ENCODE results near the gene ALG14. TPM values are rescaled to one million over a fixed set of nuclear protein-coding genes. Genes with fewer than 3 reads are reported as not detected.

The ALG14 gene
- total RNA-seq, 2 experiments from 2014 or later = 0.08 to 0.52 TPM

- peak; percentile 49 for ATAC-seq (ENCODE audit: poor library complexity)
- H3K9me3 Mint-ChIP-seq = no peaks in the 10 kb centered on the region
- POLR2A ChIA-PET = interaction anchor here (1.0 to 1.3 kb wide), 2 partner anchors 11 to 149 kb away, joined by 4 to 8 read pairs; partner anchors contain the start of genes ALG14 and RWDD3
Observed at GRCh38 chr1:95084317-95085176, 11.8 kb upstream of the ALG14 start.

GRCh38 chr1:95080879-95081278, 8.1 kb upstream of the ALG14 start:
- DNase-seq = no peak
- peaks cover 0 to 23% of the 10 kb centered on the region in 2 experiments for H3K27me3 ChIP-seq (ENCODE audit: control insufficient read depth in 1 of 2, insufficient read depth in 2 of 2, low read length in 2 of 2)
- no peak for ATAC-seq (ENCODE audit: poor library complexity)
- no peak overlapping the region for H3K27ac ChIP-seq (ENCODE audit: low read depth in 1 of 2, low read length in 2 of 2)
- H3K36me3 ChIP-seq (ENCODE audit: insufficient read depth, low read length) = no peaks in the 10 kb centered on the region
- ChIA-PET CTCF (interaction anchor here (1.2 to 1.5 kb wide), 2 partner anchors 37 to 226 kb away, joined by 3 read pairs; no protein-coding TSS in a partner anchor), POLR2A (no interaction called here)
- Mint-ChIP-seq H3K4me3 (no peak overlapping the region), H3K27me3 (peaks cover 16% of the 10 kb centered on the region), H3K9me3 (no peaks in the 10 kb centered on the region), H3K36me3 (ENCODE audit: low read depth) (no peaks in the 10 kb centered on the region), H3K4me1 (ENCODE audit: low read depth) (no peaks in the 10 kb centered on the region), H3K27ac (no peak overlapping the region)
- no peak overlapping the region for H3K4me3 ChIP-seq (ENCODE audit: low read length)
- TF ChIP-seq CTCF (IDR thresholded peaks at IDR 0.05) = no peak
- H3K4me1 ChIP-seq (ENCODE audit: insufficient read depth, low read length) = no peaks in the 10 kb centered on the region
- no peaks in the 10 kb centered on the region for H3K9me3 ChIP-seq (ENCODE audit: control insufficient read depth in 1 of 2, insufficient read depth in 1 of 2, low read length in 2 of 2)
- intact Hi-C loops (cut with DNase I, micrococcal nuclease) = no loop called here

More at GRCh38 chr1:95084317-95085176, 11.8 kb upstream of the ALG14 start:
- Histone ChIP-seq H3K27me3 (ENCODE audit: control insufficient read depth in 1 of 2, insufficient read depth in 2 of 2, low read length in 2 of 2) (peaks cover 0 to 17% of the 10 kb centered on the region in 2 experiments), H3K4me3 (ENCODE audit: low read length) (no peak overlapping the region), H3K4me1 (ENCODE audit: insufficient read depth, low read length) (no peaks in the 10 kb centered on the region), H3K27ac (ENCODE audit: low read depth in 1 of 2, low read length in 2 of 2) (no peak overlapping the region), H3K9me3 (ENCODE audit: control insufficient read depth in 1 of 2, insufficient read depth in 1 of 2, low read length in 2 of 2) (no peaks in the 10 kb centered on the region), H3K36me3 (ENCODE audit: insufficient read depth, low read length) (no peaks in the 10 kb centered on the region)
- peak; percentile 81 for TF ChIP-seq CTCF (IDR thresholded peaks at IDR 0.05)
- H3K27ac Mint-ChIP-seq = no peak overlapping the region
- intact Hi-C loops (cut with DNase I, micrococcal nuclease) = loop anchor here (5.0 kb wide), 1 partner anchor 148 kb away; the partner anchor contains the start of gene RWDD3 (in 2 of the 2)
- CTCF ChIA-PET = interaction anchor here (1.1 to 2.5 kb wide), 6 partner anchors 9 to 149 kb away, joined by 4 to 9 read pairs (median 4); partner anchors contain the start of genes ALG14, RWDD3 and TLCD4
- H3K4me3 Mint-ChIP-seq = no peak overlapping the region
- peaks cover 28% of the 10 kb centered on the region for H3K27me3 Mint-ChIP-seq
- H3K4me1 Mint-ChIP-seq (ENCODE audit: low read depth) = no peaks in the 10 kb centered on the region
- H3K36me3 Mint-ChIP-seq (ENCODE audit: low read depth) = no peaks in the 10 kb centered on the region
- DNase-seq = peak in 6 of 14 experiments; percentile 4 to 58 (median 30)

- Histone ChIP-seq H3K36me3 (ENCODE audit: insufficient read depth, low read length) (no peaks in the 10 kb centered on the region), H3K27me3 (ENCODE audit: control insufficient read depth in 1 of 2, insufficient read depth in 2 of 2, low read length in 2 of 2) (peaks cover 0 to 23% of the 10 kb centered on the region in 2 experiments), H3K4me1 (ENCODE audit: insufficient read depth, low read length) (no peaks in the 10 kb centered on the region), H3K9me3 (ENCODE audit: control insufficient read depth in 1 of 2, insufficient read depth in 1 of 2, low read length in 2 of 2) (no peaks in the 10 kb centered on the region), H3K4me3 (ENCODE audit: low read length) (no peak overlapping the region), H3K27ac (ENCODE audit: low read depth in 1 of 2, low read length in 2 of 2) (no peak overlapping the region)
- no peak for TF ChIP-seq CTCF (IDR thresholded peaks at IDR 0.05)
- H3K36me3 Mint-ChIP-seq (ENCODE audit: low read depth) = no peaks in the 10 kb centered on the region
- POLR2A ChIA-PET = no interaction called here
- intact Hi-C loops (cut with DNase I, micrococcal nuclease) = no loop called here
- DNase-seq (no peak), ATAC-seq (ENCODE audit: poor library complexity) (no peak)
- H3K4me1 Mint-ChIP-seq (ENCODE audit: low read depth) = no peaks in the 10 kb centered on the region
- no peak overlapping the region for H3K27ac Mint-ChIP-seq
- CTCF ChIA-PET = interaction anchor here (1.2 to 1.5 kb wide), 3 partner anchors 37 to 226 kb away, joined by 3 to 4 read pairs (median 3); partner anchors contain the start of gene RWDD3
- H3K9me3 Mint-ChIP-seq = no peaks in the 10 kb centered on the region
- H3K27me3 Mint-ChIP-seq = peaks cover 16% of the 10 kb centered on the region
- no peak overlapping the region for H3K4me3 Mint-ChIP-seq
Observed at GRCh38 chr1:95080446-95080845, 7.7 kb upstream of the ALG14 start.
